HepG2 (cell line): ENCODE measurements around the gene DDX23. TPM values are rescaled to one million over a fixed set of nuclear protein-coding genes. Genes with fewer than 3 reads are reported as not detected.

ENCODE experiments used
- ATAC-seq: fragments of 200-7000 bp; cut with Tn5 transposase; 3 replicates; pipeline ENCODE4 v1.9.1; 2020; ENCODE audit warnings: mild to moderate bottlenecking, moderate library complexity
- BruUV-seq: library from RNA; stranded (reverse); fragments of 400-500 nt; replicated peaks from 2 replicates; lab custom pipeline; 2021; lab: Mats Ljungman, UMichigan
- CTCF ChIA-PET: fragments of 300-600 bp; formaldehyde crosslinking; extraction: SDS; loops from one replicate; lab custom pipeline; 2021; ENCODE audit warnings: low total read pairs, inconsistent platforms, low intra/inter-chr PET ratio; lab: Yijun Ruan, JAX
- POLR2A ChIA-PET: fragments of 350-600 bp; sonication (Branson Sonifier 250); formaldehyde crosslinking; loops from one replicate; lab custom pipeline; 2020; ENCODE audit warnings: antibody characterized with exemption, inconsistent platforms; lab: Yijun Ruan, JAX
- DNase-seq: peaks from one replicate; pipeline ENCODE4 v3.0.0-alpha.2; 2015; ENCODE audit warnings: low spot score
- FAIRE-seq: peaks from 3 replicates; lab custom pipeline; 2011; peaks lifted over from hg19 to GRCh38; lab: Jason Lieb, UNC
- H2AFZ ChIP-seq: one replicate; pipeline ENCODE4 v1.6.1; 2011; ENCODE audit warnings: low read length, inconsistent platforms
- H3K27ac ChIP-seq: fragments of 300-600 bp; 3 replicates; pipeline ENCODE4 v1.8.0; 2011; ENCODE audit warnings: mixed run types, mild to moderate bottlenecking, mixed read lengths, low read length, inconsistent platforms; ENCODE audit not compliant: insufficient read depth; ENCODE audit errors: extremely low read length
- H3K27me3 ChIP-seq, 2 experiments: fragments of 200-600 bp in 1 of 2; 2 replicates in 1 of 2; 3 replicates in 1 of 2; pipeline versions ENCODE4 v1.6.0 to v1.8.0; 2011; ENCODE audit warnings: low read length in 2 of 2, mild to moderate bottlenecking in 2 of 2, moderate library complexity in 2 of 2, inconsistent platforms in 1 of 2; ENCODE audit not compliant: insufficient read depth in 2 of 2, control insufficient read depth in 1 of 2
- H3K36me3 ChIP-seq, 2 experiments: fragments of 200-600 bp in 1 of 2; replicated peaks in 1 of 2; 2 replicates in 1 of 2; 3 replicates in 1 of 2; pipeline versions ENCODE4 v1.5.1 to v1.8.0; 2011; ENCODE audit warnings: low read length in 2 of 2, inconsistent platforms in 1 of 2; ENCODE audit not compliant: insufficient read depth in 2 of 2, control insufficient read depth in 1 of 2
- H3K4me1 ChIP-seq: 2 replicates; pipeline ENCODE4 v1.5.1; 2012; ENCODE audit warnings: low read length, inconsistent platforms; ENCODE audit not compliant: insufficient read depth
- H3K4me2 ChIP-seq: 2 replicates; pipeline ENCODE4 v1.6.0; 2011; ENCODE audit warnings: low read depth, low read length, inconsistent platforms
- H3K4me3 ChIP-seq, 3 experiments: fragments of 200-600 bp in 1 of 3; sonication (generic), shearing (Covaris generic) in 1 of 3; replicated peaks in 1 of 3; 2 replicates each; pipeline ENCODE4 v1.5.1; 2011 to 2016; ENCODE audit warnings: low read length in 3 of 3, inconsistent platforms in 2 of 3, low read depth in 2 of 3, mild to moderate bottlenecking in 2 of 3, control low read depth in 1 of 3, mixed read lengths in 1 of 3; ENCODE audit not compliant: insufficient read depth in 1 of 3
- H3K79me2 ChIP-seq: one replicate; pipeline ENCODE4 v1.6.1; 2011; ENCODE audit warnings: low read length, inconsistent platforms; ENCODE audit not compliant: insufficient read depth
- H3K9ac ChIP-seq: 2 replicates; pipeline ENCODE4 v1.6.0; 2011; ENCODE audit warnings: mild to moderate bottlenecking, low read depth, low read length, inconsistent platforms; ENCODE audit not compliant: insufficient read depth
- H3K9me3 ChIP-seq: 2 replicates; pipeline ENCODE4 v1.5.1; 2012; ENCODE audit warnings: mild to moderate bottlenecking, low read length
- H4K20me1 ChIP-seq: 2 replicates; pipeline ENCODE4 v1.6.0; 2011; ENCODE audit warnings: inconsistent platforms, mild to moderate bottlenecking, low read length, moderate library complexity; ENCODE audit not compliant: insufficient read depth
- ATF7 ChIP-seq, 2 experiments: fragments of 450-650 bp in 1 of 2; sonication (generic) in 1 of 2; formaldehyde crosslinking in 1 of 2; IDR thresholded peaks; 2 replicates each; pipeline versions ENCODE4 v1.4.0 to v1.6.1; 2016 to 2020; ENCODE audit warnings: antibody characterized with exemption in 1 of 2, mild to moderate bottlenecking in 1 of 2, missing genetic modification reagents in 1 of 2
- BORCS8-MEF2B ChIP-seq: sonication (generic); formaldehyde crosslinking; IDR thresholded peaks from 2 replicates; pipeline ENCODE4 v1.8.0; 2022; ENCODE audit warnings: mild to moderate bottlenecking, missing genetic modification reagents
- JUNB ChIP-seq: sonication (generic); formaldehyde crosslinking; IDR thresholded peaks from 2 replicates; pipeline ENCODE4 v1.8.0; 2022; ENCODE audit warnings: missing genetic modification reagents, mild to moderate bottlenecking, borderline replicate concordance
- MAFG ChIP-seq: sonication (generic); formaldehyde crosslinking; IDR thresholded peaks from 2 replicates; pipeline ENCODE4 v1.5.1; 2020; ENCODE audit warnings: mild to moderate bottlenecking, missing genetic modification reagents
- MTA1 ChIP-seq: sonication (generic); formaldehyde crosslinking; IDR thresholded peaks from 2 replicates; pipeline ENCODE4 v1.4.0; 2020; ENCODE audit warnings: missing genetic modification reagents, mild to moderate bottlenecking, borderline replicate concordance
- RARA ChIP-seq: IDR thresholded peaks from 2 replicates; pipeline ENCODE4 v1.6.1; 2016; ENCODE audit warnings: missing genetic modification reagents, missing compliant biosample characterization
- SAP130 ChIP-seq: IDR thresholded peaks from 2 replicates; pipeline ENCODE4 v1.6.1; 2016; ENCODE audit warnings: low read depth
- SOX13 ChIP-seq, 3 experiments: fragments of 450-650 bp in 1 of 3; sonication (generic) in 1 of 3; formaldehyde crosslinking in 1 of 3; IDR thresholded peaks in 2 of 3; conservative IDR thresholded peaks in 1 of 3; 2 replicates each; pipeline versions ENCODE4 v1.5.0 to v1.6.1; 2016 to 2020; ENCODE audit warnings: antibody characterized with exemption in 1 of 3, mild to moderate bottlenecking in 1 of 3, missing compliant biosample characterization in 1 of 3, missing genetic modification reagents in 1 of 3, moderate library complexity in 1 of 3
- TCF7 ChIP-seq: sonication (generic); IDR thresholded peaks from 2 replicates; pipeline ENCODE4 v1.6.1; 2016; ENCODE audit warnings: antibody characterized with exemption, low read depth
- THAP11 ChIP-seq: IDR thresholded peaks from 2 replicates; pipeline ENCODE4 v1.6.1; 2016; ENCODE audit warnings: missing biosample characterization, missing genetic modification reagents
- TMF1 ChIP-seq: sonication (generic); formaldehyde crosslinking; IDR thresholded peaks from 2 replicates; pipeline ENCODE4 v1.8.1; 2022; ENCODE audit warnings: low read depth, missing genetic modification reagents
- TRIM24 ChIP-seq: sonication (generic); formaldehyde crosslinking; IDR thresholded peaks from 2 replicates; pipeline ENCODE4 v1.8.0; 2022; ENCODE audit warnings: mild to moderate bottlenecking, missing genetic modification reagents
- ZFAT ChIP-seq: sonication (generic); formaldehyde crosslinking; conservative IDR thresholded peaks from 2 replicates; pipeline ENCODE4 v1.8.1; 2023; ENCODE audit warnings: missing genetic modification reagents, inconsistent platforms
- ZNF20 ChIP-seq: sonication (generic); formaldehyde crosslinking; IDR thresholded peaks from 2 replicates; pipeline ENCODE4 v1.4.0; 2020; ENCODE audit warnings: mild to moderate bottlenecking, moderate library complexity, missing genetic modification reagents
- ZNF264 ChIP-seq: sonication (generic); formaldehyde crosslinking; IDR thresholded peaks from 2 replicates; pipeline ENCODE4 v1.4.0; 2020; ENCODE audit warnings: missing genetic modification reagents
- ZNF512 ChIP-seq: sonication (generic); formaldehyde crosslinking; IDR thresholded peaks from 2 replicates; pipeline ENCODE4 v1.4.0; 2020; ENCODE audit warnings: mild to moderate bottlenecking, missing genetic modification reagents
- ZNF546 ChIP-seq: sonication (generic); formaldehyde crosslinking; conservative IDR thresholded peaks from 2 replicates; pipeline ENCODE4 v1.8.1; 2023; ENCODE audit warnings: mild to moderate bottlenecking, missing genetic modification reagents
- ZNF703 ChIP-seq: sonication (generic); formaldehyde crosslinking; IDR thresholded peaks from 2 replicates; pipeline ENCODE4 v1.5.1; 2020; ENCODE audit warnings: missing genetic modification reagents, mild to moderate bottlenecking, moderate library complexity, borderline replicate concordance
- ZNF740 ChIP-seq: sonication (generic); formaldehyde crosslinking; IDR thresholded peaks from 2 replicates; pipeline ENCODE4 v1.4.0; 2020; ENCODE audit warnings: missing genetic modification reagents
- WGBS: methylation state at CpG from one replicate; pipeline ENCODE4 v1.1.6; 2017; ENCODE audit warnings: low lambda C conversion rate; 5-methylcytosine and 5-hydroxymethylcytosine counted together
- in situ Hi-C: cut with HindIII; loops from 2 replicates; pipeline ENCODE4 v1.10.0; 2017; ENCODE audit warnings: low pct_unique_long_range_greater_than_20kb; ENCODE audit not compliant: extremely low pct_ligation_motif_present
- intact Hi-C: fragments of 100-400 bp; cut with micrococcal nuclease; formaldehyde crosslinking; loops from one replicate; pipeline ENCODE4 v1.10.0; 2022; ENCODE audit not compliant: unreplicated experiment
- polyA plus RNA-seq, 8 experiments: library from polyadenylated mRNA; depleted of rRNA in 3 of 8; stranded (reverse) in 7 of 8; unstranded in 1 of 8; fragments of >200 nt; fragmentation: Illumina TruSeq in 4 of 8; extraction: Trizol in 4 of 8; gene quantifications; 2 replicates each; pipeline versions ENCODE4 v1.2.1 to v1.2.3, GENCODE V29; 2011 to 2016; ENCODE audit warnings: low read depth in 4 of 8, missing spikeins in 1 of 8, mixed read lengths in 1 of 8; ENCODE audit not compliant: insufficient read depth in 1 of 8
- total RNA-seq, 5 experiments: library from RNA; depleted of rRNA; stranded (reverse); fragments of >200 nt; fragmentation: Illumina TruSeq; extraction: Trizol; gene quantifications; 2 replicates each; pipeline ENCODE4 v1.2.3, GENCODE V29; 2016; ENCODE audit warnings: low read depth in 1 of 5

DDX23 gene
- total and polyA plus RNA-seq, 2 of the 13 experiments (the other 11 are each of a cell fraction or from before 2014, with no cell fraction given) = 35.7 to 90.0 TPM

- H3K9me3 ChIP-seq = no peaks in the 10 kb centered on the region
- no TSS peak for BruUV-seq
- H2AFZ ChIP-seq = no peak overlapping the region
- WGBS = 3% methylated on average over 6 of the region's 13 CpGs
- H3K27ac ChIP-seq = no peak overlapping the region
- peak overlapping the region; percentile 93 for H3K4me2 ChIP-seq
- H3K4me1 ChIP-seq = peaks cover 84% of the 10 kb centered on the region
- peak; percentile 73 for DNase-seq
- peak overlapping the region; percentile 25 to 64 (median 37) for H3K4me3 ChIP-seq
- intact Hi-C loops (loop anchor here (1.0 to 2.0 kb wide), 2 partner anchors 17 to 201 kb away; partner anchors contain the start of gene KANSL2), in situ Hi-C loops (no loop called here)
- CTCF ChIA-PET = no interaction called here
- no peaks in the 10 kb centered on the region for H4K20me1 ChIP-seq
- H3K9ac ChIP-seq = peak overlapping the region; percentile 45; the same call in 1 of the 2 replicates
- no peaks in the 10 kb centered on the region for H3K79me2 ChIP-seq
- H3K27me3 ChIP-seq = peaks cover 2 to 19% of the 10 kb centered on the region in 2 experiments; a peak in 3 of 5 replicates
- no peaks in the 10 kb centered on the region for H3K36me3 ChIP-seq
- POLR2A ChIA-PET = interaction anchor here (1.1 to 3.7 kb wide), 8 partner anchors 11 to 115 kb away, joined by 3 to 52 read pairs (median 4); partner anchors contain the start of genes DDX23 and RND1
- peak; percentile 72 for FAIRE-seq
- peak; percentile 81 for ATAC-seq
- TF ChIP-seq ZNF20 (CRISPR knock-in tag) (no peak), TRIM24 (CRISPR knock-in tag) (no peak), ZNF703 (CRISPR knock-in tag) (no peak), MTA1 (CRISPR knock-in tag) (peak; percentile 61; the same call in 1 of the 2 replicates), BORCS8-MEF2B (CRISPR knock-in tag) (peak; percentile 66; the same call in 1 of the 2 replicates), SAP130 (CRISPR knock-in tag) (peak; percentile 58; the same call in 1 of the 2 replicates), MAFG (CRISPR knock-in tag) (no peak), SOX13 (IDR thresholded peaks at IDR 0.05) (peak; percentile 75; the same call in 1 of the 2 replicates), SOX13 (CRISPR knock-in tag; conservative IDR thresholded peaks at IDR 0.05 in 1 of 2, IDR thresholded peaks at IDR 0.05 in 1 of 2) (peak in 1 of 2 experiments; percentile 94; a peak in 2 of 4 replicates), ATF7 (IDR thresholded peaks at IDR 0.05) (no peak), ATF7 (CRISPR knock-in tag; IDR thresholded peaks at IDR 0.05) (no peak), TCF7 (0 out of 2 replicates have a peak, but pooled peaks have one; percentile 20), RARA (peak; percentile 70), THAP11 (CRISPR knock-in tag) (no peak), JUNB (CRISPR knock-in tag) (no peak), ZNF512 (no peak), ZNF264 (CRISPR knock-in tag) (no peak), TMF1 (no peak), ZFAT (CRISPR knock-in tag) (no peak), ZNF546 (CRISPR knock-in tag) (no peak), ZNF740 (no peak)
These were observed 31.6 kb upstream of the DDX23 start for GRCh38 chr12:48883305-48884161.
